Activated T-cell treated with anti-CD3 and anti-CD28 coated beads for 48 hours (primary cell): ENCODE data around the gene C14orf180.
"Not testable (repeated sequence)": the region's sequence is repeated elsewhere in the genome, so short reads cannot be mapped to it uniquely, and the experiment has no call there.

Source experiments
- DNase-seq: peaks from one replicate; pipeline ENCODE4 v3.0.0-alpha.2; 2020; ENCODE audit warnings: low read depth

Gene C14orf180

DNA sequence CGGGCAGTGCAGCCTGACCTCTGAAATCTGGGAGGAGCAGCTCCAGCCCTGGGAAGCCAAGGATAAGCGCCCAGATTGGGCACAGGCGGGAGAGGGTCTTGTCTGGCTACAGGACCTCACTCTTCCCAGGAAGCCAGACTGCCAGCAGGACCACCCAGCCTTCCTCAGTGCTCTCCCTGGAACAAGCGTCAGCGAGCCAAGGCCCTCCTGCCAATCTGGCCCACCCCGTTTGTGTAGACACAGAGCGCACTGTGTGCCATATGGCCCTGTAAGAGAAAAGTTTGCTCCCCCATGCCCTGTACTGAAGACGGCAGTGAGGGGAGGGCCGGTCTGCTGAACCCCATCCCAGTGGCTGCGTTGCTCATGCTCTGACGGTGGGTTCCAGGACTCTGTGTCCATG, 1.2 kb upstream of the C14orf180 start:
- DNase-seq, result no peak

DNA sequence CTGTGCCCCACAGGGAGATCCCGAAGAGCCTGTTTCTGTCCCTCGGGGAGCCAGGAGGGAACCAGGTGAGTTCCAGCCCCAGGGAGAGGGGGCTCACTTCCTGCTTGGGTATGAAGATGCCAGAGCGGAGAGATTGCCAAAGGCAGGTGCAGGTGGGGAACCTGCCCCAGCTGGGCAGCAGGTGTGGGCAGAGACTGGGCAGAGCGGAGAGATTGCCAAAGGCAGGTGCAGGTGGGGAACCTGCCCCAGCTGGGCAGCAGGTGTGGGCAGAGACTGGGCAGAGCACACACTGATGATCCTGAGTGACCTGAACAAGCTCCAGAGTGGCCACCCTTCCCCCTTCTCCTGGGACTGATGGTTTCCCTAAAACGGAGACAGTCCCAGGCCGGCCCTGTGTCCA, 375 bp downstream of the C14orf180 start:
- DNase-seq, result not testable (repeated sequence)

DNA sequence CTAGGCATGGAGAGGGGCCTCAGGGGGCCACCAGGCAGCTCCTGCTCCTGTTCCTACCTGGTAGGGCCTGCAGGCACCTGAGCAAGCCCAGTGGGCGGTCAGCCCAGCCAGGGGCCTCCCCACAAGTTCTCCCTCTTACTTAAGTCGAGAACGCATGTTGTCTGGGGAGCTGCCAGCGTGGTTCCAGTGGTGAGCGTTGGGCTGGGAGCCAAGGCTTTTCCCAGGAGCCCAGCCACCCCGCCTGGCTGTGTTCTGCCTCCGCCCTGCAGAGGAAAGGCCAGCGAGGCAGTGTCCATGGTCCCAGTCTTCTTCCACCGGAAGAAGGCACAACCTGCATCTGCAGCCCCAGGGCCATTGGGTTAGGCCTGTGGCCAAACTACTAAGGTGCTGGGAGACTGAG, 1.4 kb downstream of the C14orf180 start:
- no peak for DNase-seq

DNA sequence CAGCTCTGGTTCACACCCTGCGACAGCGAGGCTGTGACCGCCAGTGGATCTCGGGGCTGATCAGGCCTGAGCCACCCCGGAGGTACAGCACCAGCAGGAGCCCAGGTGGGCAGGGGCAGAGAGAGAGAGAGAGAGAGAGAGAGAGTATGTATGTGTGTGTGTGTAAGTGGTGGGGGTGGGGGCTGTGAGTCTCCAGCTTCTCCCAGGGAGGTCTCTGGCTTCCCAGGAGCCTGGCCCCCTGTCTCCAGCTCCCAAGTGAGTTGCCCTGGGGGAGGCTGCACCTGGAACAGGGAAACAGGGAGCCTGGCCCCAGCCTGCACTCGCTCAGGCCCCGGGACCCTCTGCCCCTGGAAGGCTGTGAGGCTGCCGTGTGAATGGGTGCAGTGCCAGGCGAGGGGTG, 2.0 kb downstream of the C14orf180 start:
- no peak for DNase-seq

DNA sequence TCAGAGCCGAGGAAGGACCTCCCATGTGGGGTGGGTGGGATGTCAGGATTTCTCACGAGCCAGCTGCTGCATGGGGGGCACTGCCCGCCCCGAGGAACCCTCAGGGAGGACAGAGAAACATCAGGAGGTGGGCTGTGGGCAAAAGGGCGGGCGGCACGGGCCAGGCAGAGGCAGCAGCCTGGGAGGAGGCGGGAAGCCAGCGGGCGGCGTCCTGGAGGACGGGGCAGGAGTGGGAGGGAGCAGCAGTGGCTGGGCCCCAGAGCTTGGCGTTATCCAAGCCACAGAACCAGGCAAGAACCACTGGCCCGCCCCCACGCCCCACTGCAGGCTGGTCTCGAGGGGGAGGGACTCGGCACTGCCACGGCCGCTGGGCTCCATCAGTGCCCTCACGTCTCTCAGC, 2.4 kb downstream of the C14orf180 start:
- no peak for DNase-seq

DNA sequence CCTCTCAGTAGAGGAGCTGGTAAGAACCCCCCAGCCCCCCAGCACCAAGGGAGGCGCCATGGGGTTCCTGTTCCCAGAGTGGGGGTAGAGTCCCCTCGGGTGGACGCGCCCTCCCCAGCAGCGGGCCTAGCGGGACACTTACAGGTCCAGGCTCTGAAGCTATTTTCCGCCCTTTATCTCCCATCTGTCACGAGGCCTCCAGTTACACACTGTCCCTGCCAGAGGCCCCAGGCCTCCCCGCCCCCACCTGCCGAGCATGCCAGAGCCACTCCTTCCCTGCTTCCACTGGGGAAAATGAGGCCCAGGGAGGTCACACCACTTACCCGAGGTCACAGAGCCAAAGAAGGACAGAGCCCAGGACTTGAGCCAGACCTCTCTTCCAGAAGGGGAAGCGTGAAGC, 3.1 kb downstream of the C14orf180 start:
- DNase-seq, result no peak

DNA sequence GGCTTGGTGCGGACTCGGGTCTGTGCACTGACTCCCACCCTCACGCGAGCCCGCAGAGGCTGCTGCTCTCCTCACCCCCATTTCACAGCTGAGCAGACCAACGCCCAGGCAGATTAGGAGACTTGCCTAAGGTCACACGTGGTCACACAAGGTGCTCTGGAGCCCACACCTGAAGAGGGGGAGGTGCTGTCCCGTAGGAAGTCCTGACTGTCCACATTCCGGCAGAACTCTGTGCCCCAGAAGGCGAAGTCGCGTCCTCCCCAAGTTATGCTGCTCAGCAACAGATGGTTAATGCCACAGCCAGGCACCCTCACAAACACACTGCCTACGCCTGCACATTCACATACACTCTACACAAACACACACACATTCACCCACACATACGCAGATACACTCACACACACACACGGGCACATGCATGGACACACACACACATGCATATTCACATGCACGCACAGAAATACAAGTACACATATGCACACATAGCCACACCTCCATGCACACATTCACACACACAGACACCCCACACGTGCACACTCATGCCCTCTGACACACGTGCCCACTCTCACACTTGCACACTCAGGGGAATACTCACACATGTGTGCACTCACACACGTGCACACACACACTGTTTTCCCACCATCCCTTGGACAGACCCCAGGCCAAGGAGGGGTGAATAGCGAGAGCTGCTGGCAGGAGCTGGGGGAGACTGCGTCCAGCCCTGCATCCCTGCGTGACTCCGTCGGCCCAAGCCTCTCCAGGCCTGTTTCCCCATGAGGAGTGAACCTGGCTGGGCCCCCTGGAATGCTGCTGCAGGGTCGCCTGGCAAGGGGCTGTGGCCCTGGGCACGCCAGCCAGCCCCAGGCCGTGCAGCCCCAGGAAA, 4.1 kb downstream of the C14orf180 start:
- DNase-seq, result no peak

DNA sequence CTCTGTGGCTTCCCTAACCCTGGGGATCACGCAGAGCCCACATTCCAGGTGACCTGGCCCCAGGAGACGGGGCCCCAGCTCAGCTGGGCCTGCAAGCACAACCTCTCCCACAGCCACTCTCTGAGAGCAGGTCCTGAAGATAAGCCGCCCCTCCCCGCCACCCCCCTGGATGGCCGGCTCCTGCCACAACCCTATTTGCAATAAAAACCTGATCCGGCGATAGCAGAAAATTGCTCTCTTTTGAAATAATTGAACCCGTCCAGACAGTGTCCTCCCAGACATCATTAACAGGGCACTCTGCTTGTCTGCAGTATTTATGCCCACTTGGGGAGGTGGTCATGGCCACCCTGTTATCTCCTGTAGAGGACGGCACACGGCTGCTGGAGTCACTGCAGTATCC, 5.0 kb downstream of the C14orf180 start:
- DNase-seq, result no peak

DNA sequence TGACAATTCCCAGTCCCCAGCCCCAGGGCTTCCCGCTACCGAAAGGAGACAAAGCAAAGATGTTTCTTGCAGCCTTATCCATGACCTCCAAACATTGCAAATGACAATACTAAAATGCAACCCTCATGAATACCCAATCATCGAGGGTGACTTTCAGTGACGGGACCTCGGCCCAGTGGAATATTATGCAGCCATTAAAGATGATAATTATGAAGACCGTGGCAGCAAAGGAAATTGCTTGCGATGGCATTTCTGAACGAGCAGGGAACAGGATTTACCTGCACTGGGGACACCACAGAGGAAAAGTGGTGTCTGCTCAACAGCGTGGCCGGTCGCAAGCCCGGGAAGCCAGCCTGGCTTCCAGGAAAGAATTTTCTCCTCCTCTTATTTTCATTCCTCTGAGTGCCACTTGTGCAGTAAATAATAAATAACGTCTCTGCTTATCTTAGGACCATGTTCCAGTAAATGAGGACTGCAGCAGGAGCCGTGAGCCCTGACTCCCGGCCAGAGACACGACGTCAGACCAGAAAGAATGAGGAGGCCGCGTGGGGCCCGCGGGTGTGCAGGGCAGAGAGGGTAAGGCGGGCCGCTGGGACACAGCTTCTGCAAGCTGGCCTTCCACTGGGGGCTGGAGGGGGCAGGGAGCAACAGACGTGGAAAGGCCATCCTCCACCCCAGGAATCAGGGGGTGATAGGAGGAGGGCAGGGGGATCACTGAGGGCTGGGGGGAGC, 6.6 kb downstream of the C14orf180 start:
- no peak for DNase-seq

DNA sequence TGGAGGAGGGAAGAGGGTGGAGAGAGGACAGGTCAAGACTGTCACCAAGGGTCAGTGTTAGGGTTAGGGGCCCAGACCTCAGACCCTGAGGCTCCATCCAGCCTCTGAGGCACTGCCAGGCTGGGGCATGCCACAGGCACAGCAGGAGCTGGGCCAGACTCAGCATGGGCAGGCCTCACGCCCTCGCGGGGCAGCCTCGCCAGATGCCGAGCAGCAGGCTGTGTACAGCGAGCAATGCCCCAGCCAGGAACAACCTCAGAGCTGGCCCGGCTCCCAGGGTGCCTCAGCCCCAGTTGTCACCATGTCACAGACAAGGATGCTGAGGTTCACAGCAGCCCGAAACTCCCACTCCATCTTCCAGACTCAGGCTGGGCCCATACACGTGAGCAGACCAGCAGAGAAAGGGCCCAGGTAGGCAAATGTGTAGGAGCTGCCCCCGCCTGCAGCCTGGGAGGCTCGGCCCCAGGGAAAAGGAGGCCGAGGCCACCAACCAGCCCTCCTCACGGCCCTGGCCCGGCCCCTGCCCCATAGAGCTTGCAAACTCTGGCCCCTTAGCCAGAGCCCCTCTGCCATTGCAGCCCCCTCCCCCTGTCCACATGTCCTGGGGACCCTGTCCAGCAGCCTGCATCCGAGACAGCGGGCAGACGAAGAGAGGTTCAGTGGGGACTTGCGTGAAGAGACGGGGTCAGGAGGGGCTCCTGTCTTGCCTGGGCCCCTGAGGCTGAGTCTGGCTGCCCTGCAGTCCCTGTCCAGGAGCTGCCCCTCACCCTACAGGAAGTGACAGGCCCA, 7.5 kb downstream of the C14orf180 start:
- no peak for DNase-seq

DNA sequence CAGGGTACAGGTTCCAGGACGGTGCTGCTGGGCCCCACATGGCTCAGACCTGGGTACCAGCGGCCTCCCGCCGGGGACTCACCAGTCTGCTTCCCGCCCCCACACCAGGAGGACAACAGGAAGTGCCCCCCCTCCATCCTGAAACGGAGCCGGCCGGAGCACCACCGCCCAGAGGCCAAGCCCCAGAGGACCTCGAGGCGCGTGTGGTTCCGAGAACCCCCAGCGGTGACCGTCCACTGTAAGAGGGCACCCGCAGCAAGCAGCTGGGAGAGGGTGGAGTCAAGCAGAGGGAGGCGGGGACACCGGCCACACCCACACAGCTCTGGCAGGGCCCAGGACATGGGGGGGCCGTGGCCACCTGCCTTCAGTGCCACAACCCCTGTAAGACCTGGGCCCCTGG, 8.1 kb downstream of the C14orf180 start:
- DNase-seq, result no peak

DNA sequence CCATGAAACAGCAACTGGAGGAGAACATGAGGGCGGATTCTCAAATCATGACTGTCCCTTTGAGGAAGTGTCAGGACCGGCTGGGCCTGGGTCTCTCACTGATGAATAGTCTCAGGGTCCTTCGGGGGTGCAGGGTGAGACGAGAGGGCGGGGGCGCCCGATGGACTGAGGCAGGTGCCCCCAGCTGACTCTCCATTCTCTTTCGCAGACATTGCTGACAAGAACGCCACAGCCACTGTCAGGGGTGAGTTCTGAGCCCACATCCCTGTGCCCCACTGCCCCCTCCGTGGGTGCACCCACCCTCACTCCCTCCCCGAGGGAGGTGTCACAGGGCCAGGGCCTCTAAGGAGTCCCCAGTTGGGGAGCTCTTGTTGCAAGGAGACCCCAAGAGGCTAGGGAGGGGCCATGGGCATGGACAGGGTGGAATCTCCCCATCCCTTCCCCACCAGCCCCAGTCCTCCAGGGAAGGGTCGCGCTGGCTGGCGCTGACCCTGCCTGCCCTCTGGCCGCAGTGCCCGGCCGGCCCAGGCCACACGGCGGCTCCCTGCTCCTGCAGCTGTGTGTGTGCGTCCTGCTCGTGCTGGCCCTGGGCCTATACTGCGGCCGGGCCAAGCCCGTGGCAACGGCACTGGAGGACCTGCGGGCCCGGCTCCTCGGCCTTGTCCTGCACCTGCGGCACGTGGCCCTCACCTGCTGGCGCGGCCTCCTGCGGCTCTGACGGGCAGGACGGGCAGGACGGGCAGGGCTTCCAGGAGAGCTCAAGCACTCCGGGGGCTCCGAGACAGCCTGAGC, 8.7 kb downstream of the C14orf180 start:
- DNase-seq, result no peak

DNA sequence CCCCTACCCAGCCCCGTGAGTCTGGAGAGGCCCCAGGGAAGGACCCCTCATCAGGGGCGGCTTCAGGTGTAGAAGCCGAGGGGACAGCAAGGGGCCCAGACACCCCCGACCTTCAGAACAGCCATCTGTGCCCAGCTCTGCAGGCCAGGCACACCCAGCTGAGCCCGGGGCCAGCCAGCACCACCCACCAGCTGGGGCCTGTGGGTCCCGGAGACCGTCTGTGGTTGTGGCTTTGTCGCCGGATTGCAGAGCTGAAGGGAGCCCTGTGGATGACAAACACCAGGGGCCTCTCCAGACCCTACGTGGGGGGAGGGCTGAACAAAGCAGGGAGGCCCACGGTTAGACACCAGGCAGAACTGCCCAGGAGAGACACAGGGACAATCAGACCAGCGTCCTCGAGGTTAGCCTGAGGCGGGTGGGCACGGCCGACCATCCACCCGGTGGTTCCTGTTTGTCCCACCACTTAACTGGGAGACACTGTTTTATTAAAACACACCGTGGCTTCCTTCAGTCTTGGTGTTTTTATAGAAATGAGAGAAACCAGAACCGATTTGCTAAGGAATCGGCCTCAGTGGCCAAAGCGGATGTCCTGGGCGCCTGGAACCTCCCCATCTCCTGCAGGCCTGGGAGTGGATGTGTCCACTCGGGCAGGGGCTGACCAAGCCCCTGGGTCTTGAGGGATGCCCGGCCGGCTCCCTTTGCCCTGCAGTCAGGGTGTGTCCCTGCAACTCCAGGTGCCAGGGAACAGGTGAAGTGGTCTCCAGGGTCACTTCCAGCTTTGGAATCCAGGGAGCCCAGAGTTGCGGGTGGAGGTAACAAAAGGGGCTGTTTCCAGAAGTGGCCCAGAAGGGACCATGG, 10.0 kb downstream of the C14orf180 start:
- DNase-seq, result no peak

DNA sequence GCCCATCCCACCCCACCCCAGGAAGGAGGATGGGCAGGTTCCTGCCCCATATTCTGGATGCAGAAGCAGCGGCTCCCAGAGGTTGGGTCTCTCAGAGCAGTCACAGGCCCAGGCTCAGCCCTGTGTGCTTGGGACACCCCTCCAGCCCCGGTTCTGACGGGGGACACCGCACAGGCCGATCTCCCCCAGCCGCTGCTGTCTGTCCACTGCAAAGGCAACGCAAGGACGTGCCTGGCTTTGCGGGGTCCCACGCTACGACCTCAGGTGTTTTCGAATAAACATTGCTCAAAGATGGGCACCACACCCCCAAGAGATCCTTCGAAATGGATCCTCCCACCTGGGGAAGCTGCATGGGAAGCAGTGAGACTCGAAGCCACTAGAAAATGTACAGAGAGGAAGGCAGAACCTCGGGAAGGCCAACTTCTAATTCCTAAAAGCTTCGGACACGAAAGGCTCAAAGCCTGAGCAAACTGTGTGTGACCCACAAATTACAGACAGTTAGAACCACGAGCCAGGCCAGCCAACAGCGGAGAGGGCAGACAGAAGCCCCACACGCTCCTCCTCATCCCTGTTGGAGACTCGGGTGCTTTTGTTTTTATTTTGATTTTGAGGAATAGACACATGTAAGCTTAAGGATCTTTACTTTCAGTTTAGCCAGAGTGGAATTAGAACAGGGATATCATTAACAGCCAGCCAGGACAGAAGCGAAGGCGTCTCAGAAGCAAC, 10.8 kb downstream of the C14orf180 start:
- DNase-seq, result no peak

DNA sequence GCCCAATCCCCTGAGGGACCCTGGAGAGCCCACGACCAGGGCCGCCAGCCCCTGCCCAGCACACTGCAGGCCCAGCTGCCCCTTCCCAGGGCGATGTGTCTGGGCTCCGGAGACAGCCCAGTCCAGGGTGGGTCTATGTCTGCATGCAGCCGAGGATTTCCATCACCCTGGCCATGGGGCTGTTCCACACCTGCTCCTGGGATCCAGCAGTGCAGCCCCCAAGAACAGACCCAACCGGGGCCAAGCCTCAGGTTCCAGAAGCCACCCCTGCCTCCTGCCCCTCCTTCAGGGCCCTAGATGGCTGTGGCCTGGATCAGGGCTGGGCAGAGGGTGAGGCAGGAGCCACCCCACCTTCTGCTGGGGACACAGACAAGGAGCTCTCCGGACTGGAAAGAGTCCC, 11.5 kb downstream of the C14orf180 start:
- no peak for DNase-seq

DNA sequence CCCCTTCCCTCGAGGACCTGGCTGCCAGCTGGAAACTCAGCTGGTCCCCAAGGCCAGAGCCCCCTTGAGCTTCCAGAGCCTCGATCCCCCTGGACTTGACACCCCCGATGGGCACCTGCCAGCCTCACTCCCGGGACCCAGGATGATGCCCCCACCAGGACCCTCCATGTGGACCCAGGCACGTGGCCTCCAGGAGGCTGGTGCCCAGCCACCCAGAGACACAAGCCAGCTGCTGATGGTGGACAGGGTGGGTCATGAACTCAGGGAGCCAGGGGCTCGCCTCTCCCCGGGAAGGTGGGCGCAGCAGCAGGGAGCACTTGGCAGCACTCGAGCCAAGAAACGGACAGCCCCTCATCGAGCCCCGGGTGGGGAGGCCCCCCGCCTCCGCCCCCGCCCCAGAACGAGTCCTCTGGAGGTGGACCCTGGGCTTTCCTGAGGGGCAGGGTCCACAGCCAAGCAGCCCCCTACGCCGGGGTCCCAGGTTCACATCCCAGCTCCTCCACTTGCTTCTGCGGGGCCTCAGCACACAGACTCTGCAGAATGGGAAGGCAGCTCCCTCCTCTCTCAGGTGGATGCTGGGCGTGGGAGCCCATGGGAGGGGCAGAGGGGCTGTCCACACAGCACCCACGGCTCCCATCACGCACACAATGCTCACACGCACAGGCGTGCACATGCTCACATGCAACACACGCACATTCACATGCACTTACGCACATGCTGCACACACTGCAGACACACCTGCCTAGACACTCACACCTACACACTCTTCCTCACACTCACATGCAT, 12.1 kb downstream of the C14orf180 start:
- no peak for DNase-seq

DNA sequence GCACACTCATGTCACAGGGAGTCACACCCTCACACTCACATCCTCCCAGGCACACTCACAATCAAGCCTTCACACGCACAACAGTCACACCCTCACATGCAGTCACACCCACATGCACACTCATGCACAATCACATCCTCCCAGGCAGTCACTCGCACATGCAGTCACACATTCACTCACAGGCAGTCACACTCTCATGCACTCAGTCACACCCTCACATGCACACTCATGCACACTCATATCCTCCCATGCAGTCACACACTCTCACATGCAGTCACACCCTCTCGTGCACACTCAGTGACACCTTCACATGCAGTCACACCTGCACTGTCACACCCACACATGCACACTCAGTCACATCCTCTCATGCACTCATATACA, 12.7 kb downstream of the C14orf180 start:
- DNase-seq, result no peak

DNA sequence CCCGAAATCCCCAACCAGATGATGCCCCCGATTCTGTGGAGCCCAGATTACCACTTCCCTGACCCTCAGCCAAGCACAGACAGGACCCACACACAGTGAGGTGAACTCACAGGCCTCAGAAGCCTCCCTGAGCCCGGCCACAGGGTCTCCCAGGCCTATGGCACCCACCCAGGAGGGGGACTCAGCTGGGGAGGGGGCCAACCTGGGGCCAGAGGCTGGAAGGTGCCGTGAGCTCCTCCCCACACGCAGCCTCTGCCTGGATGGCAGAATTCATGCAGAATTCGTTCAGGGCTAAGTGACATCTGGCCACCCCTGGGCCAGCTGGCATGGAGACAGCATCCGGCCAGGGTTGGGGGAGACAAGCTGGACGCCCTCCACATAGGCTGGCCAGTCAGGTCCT, 13.2 kb downstream of the C14orf180 start:
- no peak for DNase-seq

DNA sequence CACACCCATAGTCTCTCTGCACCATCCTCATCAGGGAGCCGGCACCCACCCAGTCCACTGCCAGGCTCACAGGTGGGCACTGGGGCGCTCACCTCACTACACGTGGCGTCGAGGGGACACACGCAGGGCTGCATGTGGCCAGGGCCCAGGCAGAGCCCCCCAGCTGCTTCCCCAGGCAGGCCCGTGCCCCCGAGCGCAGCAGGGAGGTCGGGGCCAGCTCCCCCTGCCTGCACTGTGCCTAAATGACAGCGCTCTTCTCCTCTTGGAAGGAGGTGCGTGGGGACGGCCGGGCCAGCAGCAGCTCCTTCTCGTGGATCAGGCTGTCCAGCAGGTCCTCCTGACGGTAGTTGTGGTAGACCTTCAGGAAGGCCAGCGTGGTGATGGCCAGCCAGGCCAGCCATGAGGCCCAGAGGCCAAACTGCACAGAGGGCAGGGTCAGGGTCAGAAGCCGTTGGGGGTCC, 13.7 kb downstream of the C14orf180 start:
- no peak for DNase-seq
